ENCODE measurements around the gene COLEC11.
"Not testable (repeated sequence)": the region's sequence is repeated elsewhere in the genome, so short reads cannot be mapped to it uniquely, and the experiment has no call there.

COLEC11 gene

DNA sequence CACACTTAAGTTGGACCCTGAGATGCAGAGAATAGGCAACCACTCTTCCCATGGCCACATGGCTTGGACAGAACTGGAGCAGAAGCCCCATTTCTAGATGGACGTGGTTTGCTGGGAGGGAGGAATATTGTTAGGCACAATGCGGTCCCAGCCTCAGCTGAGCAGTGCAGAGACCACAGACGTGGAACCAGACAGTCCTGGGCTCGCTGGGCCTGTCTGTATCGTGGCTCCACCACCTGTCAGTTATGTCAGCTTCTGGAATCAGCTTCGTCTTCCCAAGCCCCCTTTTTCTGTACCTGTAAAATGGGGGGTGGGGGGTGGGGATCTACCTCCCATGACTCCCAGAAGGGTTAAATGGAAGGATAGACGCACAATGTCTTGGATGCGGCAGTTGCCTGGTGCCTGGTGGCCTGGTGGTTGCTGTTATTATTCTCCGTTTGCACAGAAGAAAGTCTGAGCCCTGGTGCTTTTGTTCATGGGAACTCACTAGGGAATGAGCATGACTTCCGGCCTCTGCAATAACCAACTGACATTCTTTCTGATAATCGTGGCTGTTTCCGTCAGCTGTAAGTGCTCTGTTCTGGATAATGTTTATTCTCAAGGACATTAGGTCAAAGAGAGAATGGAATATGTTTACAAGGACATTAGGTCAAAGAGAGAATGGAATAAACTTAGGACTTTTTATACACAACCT lies 31.4 kb downstream of the COLEC11 start:
- no peak for DNase-seq

GRCh38 chr2:3626812-3627499 lies 32.0 kb downstream of the COLEC11 start:
- DNase-seq = no peak

DNA sequence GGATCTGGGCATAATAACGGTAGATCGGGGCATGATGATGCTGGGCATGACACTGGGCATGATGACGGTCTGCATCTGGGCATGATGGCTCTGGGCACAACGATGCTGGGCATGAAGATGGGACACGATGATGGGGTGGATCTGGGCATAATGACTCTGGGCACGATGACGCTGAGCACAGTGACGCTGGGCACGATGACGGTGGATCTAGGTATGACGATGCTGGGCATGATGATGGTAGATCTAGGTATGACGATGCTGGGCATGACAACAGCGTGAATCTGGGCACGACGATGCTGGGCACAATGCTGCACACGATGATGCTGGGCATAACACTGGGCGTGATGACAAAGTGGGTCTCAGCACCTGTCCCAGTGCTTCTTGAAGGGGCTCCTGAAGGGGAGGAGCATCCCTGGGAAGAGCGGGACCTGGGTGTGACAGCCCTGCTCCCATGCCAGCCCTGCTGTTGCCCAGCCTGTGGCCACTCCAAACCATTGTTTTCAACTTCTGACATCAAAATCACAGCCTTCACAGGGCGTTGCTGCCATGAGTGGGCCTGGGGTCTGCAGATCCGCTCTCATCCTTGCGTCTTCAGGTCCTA lies 32.7 kb downstream of the COLEC11 start:
- DNase-seq = no peak

- DNase-seq = no peak
Observed at GRCh38 chr2:3628241-3628679, 33.3 kb downstream of the COLEC11 start.

GRCh38 chr2:3628800-3629199 lies 33.9 kb downstream of the COLEC11 start:
- no peak for DNase-seq

- no peak for DNase-seq
Observed at GRCh38 chr2:3630631-3631030, 35.7 kb downstream of the COLEC11 start.

- DNase-seq = no peak
Observed at GRCh38 chr2:3631161-3631850, 36.4 kb downstream of the COLEC11 start.

GRCh38 chr2:3631851-3632659 lies 37.1 kb downstream of the COLEC11 start:
- DNase-seq = no peak

DNA sequence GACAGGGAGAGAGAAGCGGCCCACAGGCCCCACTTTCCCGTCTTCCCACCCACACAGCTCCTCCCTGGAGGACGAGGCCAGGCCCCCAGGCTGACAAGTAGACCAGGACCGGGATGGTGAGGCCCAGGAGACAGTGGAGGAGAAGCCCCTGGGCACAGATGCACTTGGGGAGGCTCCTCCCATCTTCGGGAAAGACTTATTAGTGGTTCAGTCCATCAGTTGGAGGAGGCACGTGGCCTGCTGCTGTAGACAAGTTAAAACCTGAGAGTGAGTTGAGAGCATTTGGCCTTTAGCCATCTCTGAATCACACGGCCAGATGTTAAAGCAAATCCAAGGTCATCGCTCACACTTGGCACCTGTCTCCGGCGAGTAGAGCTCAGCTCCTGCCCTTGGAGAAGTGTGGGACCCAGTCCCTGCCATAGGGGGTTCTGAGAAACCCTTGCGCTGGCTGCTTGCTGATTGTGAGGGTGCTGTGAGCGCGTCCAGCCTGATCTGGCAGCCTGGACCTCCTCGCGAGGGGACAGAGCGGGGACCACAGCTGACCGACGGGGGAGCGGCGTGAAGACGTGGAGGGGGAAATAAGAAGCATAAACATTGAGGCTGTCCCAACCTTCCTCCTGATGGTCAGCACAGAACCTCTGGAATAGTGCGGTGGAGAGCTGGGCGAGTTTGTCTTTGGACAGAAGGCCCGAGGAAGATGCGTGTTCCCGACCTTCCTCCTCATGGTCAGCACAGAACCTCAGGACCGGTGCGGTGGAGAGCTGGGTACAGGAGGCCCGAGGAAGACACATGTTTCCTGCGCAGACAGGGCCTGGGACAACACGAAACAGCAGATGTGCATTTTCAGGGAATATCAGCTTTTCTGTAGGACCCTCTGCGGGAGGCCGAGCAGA lies 38.4 kb downstream of the COLEC11 start:
- DNase-seq = no peak

DNA sequence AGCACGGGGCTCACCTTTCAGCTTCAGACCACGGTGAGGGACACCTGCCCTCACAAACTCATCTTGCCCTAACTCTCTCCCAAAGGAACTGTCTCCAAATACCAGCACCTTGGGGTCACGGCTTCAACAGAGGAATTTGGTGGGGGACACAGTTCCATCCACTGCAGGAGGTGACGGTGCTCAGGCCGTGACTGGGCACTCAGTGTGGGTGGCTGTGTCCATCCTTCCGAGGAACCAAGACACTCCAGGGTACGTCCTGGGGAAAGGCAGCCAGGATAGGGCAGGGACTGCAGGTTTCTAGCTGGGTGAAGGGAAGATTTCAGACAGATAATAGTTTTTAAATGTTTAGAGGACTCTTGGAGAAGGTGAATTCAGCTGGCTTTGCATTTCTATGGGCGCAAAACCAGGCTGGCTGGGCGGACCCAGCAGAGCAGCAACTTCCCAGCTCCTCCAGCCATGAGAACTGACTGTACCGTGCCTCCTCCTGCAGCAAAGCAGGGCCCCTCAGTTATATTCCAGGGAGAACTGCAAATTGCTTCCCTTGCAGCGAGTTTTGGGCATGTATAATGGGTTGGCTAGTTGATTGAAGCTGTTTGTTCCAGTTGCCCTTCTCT lies 39.2 kb downstream of the COLEC11 start:
- DNase-seq = no peak

GRCh38 chr2:3634596-3635121 lies 39.7 kb downstream of the COLEC11 start:
- DNase-seq = no peak

- DNase-seq = no peak
Observed at GRCh38 chr2:3635171-3635974, 40.5 kb downstream of the COLEC11 start.

DNA sequence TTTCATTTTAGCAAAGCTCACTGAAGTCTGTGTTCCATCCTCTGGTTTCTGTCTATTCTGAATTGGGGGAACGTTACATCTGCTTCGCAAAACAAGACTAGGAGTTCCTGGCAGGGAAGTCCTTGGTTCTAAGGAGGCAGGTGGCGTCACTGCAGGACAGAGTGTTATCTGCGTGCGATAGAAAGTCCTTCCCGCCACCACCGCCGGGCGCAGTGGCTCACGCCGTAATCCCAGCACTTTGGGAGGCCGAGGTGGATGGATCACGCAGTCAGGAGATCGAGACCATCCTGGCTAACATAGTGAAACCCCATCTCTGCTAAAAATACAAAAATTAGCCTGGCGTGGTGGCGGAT lies 41.0 kb downstream of the COLEC11 start:
- not testable (repeated sequence) for DNase-seq

GRCh38 chr2:3636586-3637310 lies 41.8 kb downstream of the COLEC11 start:
- no peak for DNase-seq

DNA sequence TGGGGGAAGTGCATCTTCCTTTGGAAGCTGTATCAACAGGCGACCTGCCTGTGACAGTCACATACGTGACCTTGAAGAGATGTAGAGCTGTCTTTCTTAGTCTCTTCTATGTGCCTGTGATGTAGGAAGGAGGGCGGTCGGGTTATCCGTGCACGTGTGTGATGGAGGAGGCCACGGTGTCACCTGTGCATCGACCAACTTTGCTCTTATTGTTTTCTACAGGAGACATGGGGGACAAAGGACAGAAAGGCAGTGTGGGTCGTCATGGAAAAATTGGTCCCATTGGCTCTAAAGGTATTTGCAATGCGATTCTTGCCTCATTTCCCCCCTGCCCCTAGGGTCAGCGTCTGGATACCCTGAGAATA lies 42.4 kb downstream of the COLEC11 start:
- no peak for DNase-seq

DNA sequence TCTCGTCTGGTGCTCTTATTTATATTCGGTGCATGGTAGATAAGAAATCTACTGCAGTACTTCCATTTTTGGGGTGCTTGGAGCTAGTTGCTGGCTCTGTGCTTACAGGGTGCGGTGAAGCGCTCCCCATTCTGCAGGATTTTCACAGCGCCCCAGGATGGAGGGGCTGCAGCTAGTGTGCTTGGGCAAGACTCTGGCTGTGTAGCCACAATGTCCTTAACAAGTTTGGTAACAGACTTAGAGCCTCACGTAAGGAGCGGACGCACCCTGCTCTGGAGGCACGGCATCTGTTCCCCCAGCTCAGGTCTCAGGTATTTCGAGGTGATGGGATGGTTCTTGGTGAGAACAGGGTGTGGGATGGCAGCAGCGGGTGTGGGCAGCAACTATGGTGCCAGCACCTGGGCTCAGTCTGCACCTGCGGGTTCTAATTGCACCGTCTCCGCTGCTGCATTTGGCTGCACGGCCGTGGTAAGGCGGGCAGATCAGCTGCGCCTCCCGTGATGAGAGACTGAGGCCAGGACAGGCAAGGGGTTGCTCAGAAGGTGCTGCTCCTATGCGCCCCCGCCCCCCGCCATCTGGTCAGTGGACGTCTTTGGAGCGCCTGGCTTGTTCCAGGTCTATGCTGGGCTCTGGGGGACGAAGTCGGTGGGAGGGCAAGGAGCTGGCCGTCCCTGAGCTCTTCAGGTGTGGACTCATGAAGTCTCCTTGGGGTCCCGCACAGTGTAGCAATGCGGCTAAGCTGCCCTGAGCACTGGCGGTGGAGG lies 43.0 kb downstream of the COLEC11 start:
- DNase-seq = no peak

- DNase-seq = no peak
Observed at GRCh38 chr2:3638456-3638810, 43.5 kb downstream of the COLEC11 start.

DNA sequence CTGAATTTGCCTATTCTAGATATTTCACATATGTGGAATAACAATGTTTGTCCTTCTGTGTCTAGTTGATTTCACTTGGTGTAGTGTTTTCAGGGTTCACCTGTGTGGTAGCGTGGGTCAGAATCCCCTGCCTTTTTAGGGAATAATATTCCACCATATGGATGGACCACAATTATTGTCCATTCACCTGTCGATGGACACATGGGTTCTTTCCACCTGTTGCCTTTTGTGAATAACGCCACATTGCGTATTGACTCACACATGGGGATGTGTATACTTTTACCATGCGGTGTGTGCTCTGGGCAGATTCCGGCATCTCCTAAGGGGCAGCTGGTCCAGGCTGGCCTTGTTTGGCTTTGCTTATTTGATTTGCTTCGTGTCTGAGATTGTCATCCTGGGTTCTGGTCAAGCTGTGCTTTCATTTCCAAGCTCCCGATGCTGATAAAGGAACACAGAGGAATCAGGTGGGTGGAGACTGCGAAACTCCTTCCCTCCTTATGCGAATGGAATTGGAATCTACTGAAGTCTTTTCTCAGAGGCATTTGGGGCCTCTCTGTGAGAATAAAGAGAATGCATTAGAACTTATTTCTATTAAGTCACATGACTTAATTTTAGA lies 44.2 kb downstream of the COLEC11 start:
- no peak for DNase-seq
